ENCODE data around the gene PRDM7. TPM values are rescaled to one million over a fixed set of nuclear protein-coding genes. Genes with fewer than 3 reads are reported as not detected.

The PRDM7 gene
- total RNA-seq, 1 donor from 2014 or later, result not detected

DNA sequence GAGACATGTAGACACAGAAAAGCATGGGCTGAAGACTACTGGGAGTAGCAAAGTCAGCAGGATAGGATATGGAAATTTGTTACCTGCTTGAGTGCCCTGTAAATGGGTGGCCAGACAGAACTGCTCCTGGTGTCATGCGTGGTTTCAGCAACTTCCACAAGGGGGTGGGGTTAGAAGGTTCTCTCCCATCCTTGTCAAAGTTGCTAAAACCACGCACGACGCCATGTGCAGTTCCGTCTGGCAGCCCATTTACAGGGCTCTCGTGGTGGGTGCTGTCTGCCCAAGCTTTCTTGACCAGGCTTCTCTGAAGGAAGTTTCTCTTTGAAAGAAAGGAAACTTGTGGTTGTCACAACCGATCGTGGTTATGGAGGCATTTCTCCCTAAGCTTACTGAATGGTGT is 51.0 kb downstream of the PRDM7 start:
- no peak overlapping the region for H3K27ac ChIP-seq
- TF ChIP-seq, protein P1, sequence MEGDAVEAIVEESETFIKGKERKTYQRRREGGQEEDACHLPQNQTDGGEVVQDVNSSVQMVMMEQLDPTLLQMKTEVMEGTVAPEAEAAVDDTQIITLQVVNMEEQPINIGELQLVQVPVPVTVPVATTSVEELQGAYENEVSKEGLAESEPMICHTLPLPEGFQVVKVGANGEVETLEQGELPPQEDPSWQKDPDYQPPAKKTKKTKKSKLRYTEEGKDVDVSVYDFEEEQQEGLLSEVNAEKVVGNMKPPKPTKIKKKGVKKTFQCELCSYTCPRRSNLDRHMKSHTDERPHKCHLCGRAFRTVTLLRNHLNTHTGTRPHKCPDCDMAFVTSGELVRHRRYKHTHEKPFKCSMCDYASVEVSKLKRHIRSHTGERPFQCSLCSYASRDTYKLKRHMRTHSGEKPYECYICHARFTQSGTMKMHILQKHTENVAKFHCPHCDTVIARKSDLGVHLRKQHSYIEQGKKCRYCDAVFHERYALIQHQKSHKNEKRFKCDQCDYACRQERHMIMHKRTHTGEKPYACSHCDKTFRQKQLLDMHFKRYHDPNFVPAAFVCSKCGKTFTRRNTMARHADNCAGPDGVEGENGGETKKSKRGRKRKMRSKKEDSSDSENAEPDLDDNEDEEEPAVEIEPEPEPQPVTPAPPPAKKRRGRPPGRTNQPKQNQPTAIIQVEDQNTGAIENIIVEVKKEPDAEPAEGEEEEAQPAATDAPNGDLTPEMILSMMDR (IDR thresholded peaks at IDR 0.05), result no peak
- H3K27me3 ChIP-seq (ENCODE audit: low read depth), result no peaks in the 10 kb centered on the region
- ATAC-seq (no peak), DNase-seq (no peak)
- H3K4me3 ChIP-seq, result no peak overlapping the region
- intact Hi-C loops (cut with DNase I), result no loop called here
- no peaks in the 10 kb centered on the region for H3K9me3 ChIP-seq
- H3K36me3 ChIP-seq, result peaks cover 5% of the 10 kb centered on the region
- peaks cover 18% of the 10 kb centered on the region for H3K4me1 ChIP-seq

DNA sequence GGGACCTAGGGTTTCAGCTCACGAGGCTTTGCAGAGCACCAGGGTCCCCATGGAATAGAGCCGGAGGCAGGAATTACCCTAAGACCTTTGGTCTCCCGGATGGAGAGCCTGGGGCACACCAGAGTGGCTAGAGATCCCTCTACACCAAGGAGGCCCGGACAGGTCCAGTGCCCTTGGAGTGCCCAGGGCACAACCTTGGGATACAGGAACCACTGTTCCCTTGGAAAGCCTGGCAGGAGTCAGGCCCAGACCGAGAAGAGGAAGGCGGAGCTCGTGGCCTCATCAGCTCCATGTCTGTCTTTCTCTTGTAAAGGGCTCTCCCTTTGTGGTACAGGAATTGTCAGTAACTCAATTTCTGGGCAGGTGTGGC is 54.1 kb downstream of the PRDM7 start:
- peak; percentile 5 to 7 for ATAC-seq
- H3K27ac ChIP-seq, result peak overlapping the region; percentile 72

DNA sequence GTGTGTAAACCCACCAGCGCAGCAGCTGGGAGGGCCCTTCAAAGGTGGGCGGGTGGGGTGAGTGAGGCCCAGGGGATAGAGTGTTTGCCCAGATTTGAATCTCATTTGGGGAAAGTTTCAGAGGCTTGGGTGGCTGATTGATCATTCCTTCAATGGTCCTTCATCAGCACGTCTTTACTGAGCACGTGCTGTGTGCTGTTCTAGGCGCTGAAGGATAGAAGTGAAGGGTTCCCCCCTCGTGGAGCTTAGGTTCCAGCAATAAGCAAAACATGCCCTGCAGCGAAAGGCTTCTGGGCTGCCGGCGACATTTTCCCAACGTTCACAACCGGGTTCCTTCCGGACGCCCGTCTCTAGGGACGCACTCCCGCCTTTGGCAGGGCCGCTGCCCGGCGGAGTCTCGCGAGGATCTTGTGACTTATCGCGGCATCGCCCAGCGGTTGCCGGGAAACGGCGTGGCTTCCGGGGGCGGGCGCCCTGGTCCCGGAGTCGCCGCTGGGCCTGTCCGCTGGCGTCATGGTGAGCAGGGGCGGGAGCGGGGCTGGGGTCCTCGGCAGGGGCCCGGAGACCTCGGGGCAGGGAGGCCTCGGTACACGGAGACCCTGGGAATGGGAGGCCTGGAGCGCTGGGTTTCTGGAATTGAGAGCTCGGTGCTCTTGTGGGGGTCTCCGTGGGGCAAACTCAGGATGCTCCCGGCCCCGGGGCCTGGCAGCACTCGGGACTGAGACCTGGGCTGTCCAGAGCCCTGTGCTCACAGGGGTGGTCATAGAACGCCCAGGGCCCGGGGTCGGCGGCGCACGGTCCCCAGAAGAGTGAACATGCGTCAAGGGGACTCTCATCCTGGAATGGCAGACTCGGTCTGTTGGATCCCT is 54.7 kb downstream of the PRDM7 start:
- Histone ChIP-seq H3K4me1 (peaks cover 36% of the 10 kb centered on the region), H3K9me3 (no peaks in the 10 kb centered on the region), H3K4me3 (peak overlapping the region; percentile 74), H3K27me3 (ENCODE audit: low read depth) (peaks cover 10% of the 10 kb centered on the region), H3K36me3 (no peaks in the 10 kb centered on the region), H3K27ac (peak overlapping the region; percentile 72)
- DNase-seq (peak; percentile 96), ATAC-seq (peak; percentile 92 to 95)
- intact Hi-C loops (cut with DNase I), result no loop called here
- TF ChIP-seq, protein P1 (IDR thresholded peaks at IDR 0.05), result no peak

More for the DNA sequence above, 54.1 kb downstream of the PRDM7 start:
- Histone ChIP-seq H3K27me3 (ENCODE audit: low read depth) (peaks cover 10% of the 10 kb centered on the region), H3K4me1 (peaks cover 36% of the 10 kb centered on the region), H3K36me3 (no peaks in the 10 kb centered on the region), H3K9me3 (no peaks in the 10 kb centered on the region), H3K4me3 (peak overlapping the region; percentile 74)
- TF ChIP-seq, protein P1 (IDR thresholded peaks at IDR 0.05), result no peak
- no peak for DNase-seq
- intact Hi-C loops (cut with DNase I), result no loop called here

DNA sequence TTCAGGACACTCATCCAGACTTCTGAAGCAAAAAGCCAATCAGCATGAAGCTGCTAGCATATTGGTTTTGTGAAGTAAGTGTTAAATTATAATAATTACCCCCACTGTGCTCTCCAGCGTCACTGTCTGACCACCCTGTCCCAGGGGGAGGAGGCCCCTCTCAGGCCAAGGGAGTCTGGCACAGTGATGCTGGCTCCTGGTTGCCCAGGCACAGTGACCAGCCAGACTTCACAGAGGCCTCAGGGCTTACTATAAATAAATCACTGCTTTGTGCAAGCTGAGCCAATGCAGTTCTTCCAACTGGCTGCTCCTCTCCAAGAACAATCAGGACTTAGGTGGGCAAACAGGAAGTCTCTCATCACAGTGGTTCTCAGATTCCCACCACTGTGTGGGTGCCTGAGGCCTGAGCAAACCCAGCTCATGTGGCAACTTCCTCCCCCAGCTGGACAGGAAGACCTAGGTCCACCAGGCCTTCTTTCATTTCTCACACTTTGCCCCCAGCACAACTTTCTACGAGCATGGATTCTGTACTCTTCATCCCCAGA is 56.2 kb downstream of the PRDM7 start:
- H3K4me1 ChIP-seq, result peaks cover 36% of the 10 kb centered on the region

DNA sequence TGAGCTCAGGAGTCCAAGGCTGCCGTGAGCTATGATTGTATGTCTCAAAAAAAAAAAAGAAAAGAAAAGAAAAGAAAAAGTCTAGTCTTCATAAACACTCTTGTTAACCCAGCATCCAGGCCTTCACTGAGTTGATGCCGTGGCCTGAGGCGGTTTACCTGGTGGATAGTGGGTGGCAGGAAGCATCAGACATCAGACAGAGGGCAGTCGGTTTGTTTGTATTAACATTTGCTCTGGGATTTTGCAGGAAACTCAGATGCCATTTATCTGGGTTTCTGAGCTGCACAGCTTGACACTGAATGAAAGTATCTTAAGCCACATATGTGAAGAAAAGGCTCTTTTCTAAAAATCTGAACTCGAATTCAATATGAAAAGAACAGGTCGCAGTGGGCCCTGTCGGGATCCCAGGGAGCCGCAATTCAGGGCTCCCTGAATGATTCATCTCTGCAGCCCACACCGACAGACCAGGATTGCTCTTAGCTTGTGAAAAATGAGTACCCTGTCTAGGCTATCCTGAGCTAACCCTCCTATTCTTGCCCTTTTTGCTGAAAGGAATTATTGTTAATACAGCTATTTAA is 56.8 kb downstream of the PRDM7 start:
- Histone ChIP-seq H3K27ac (peak overlapping the region; percentile 46), H3K27me3 (ENCODE audit: low read depth) (peaks cover 10% of the 10 kb centered on the region), H3K36me3 (no peaks in the 10 kb centered on the region), H3K4me3 (peak overlapping the region; percentile 64), H3K4me1 (peaks cover 36% of the 10 kb centered on the region), H3K9me3 (no peaks in the 10 kb centered on the region)
- no peak for DNase-seq
- no peak for ATAC-seq
- intact Hi-C loops (cut with DNase I), result no loop called here
- TF ChIP-seq, protein P1 (IDR thresholded peaks at IDR 0.05), result no peak

More for the DNA sequence above, 56.2 kb downstream of the PRDM7 start:
- H3K27me3 ChIP-seq (ENCODE audit: low read depth), result peaks cover 10% of the 10 kb centered on the region
- H3K36me3 ChIP-seq, result no peaks in the 10 kb centered on the region
- H3K4me3 ChIP-seq, result no peak overlapping the region
- DNase-seq (no peak), ATAC-seq (no peak)
- intact Hi-C loops (cut with DNase I), result no loop called here
- TF ChIP-seq, protein P1 (IDR thresholded peaks at IDR 0.05), result no peak
- no peak overlapping the region for H3K27ac ChIP-seq
- H3K9me3 ChIP-seq, result no peaks in the 10 kb centered on the region
